Upper lobe of right lung (tissue), 1 donor: ENCODE data around the gene RAMP3. TPM values are rescaled to one million over a fixed set of nuclear protein-coding genes. Genes with fewer than 3 reads are reported as not detected.
A peak's percentile ranks its signal among the peaks of the same experiment; 100 is the strongest.

Source experiments
- ATAC-seq: fragments of 200-7000 bp; cut with Tn5 transposase; one replicate; pipeline ENCODE4 v1.9.1; 2020; ENCODE audit warnings: mild to moderate bottlenecking, moderate library complexity
- DNase-seq: peaks from one replicate; pipeline ENCODE4 v3.0.0-alpha.2; 2020
- H3K27ac ChIP-seq: fragments of 200-600 bp; one replicate; pipeline ENCODE4 v1.8.0; 2022
- H3K27me3 ChIP-seq: fragments of 200-600 bp; one replicate; pipeline ENCODE4 v1.8.0; 2022; ENCODE audit warnings: mild to moderate bottlenecking
- H3K36me3 ChIP-seq: fragments of 200-600 bp; one replicate; pipeline ENCODE4 v1.8.0; 2022
- H3K4me1 ChIP-seq: fragments of 200-600 bp; one replicate; pipeline ENCODE4 v1.8.0; 2022
- H3K4me3 ChIP-seq: fragments of 200-600 bp; one replicate; pipeline ENCODE4 v1.8.0; 2022; ENCODE audit warnings: mild to moderate bottlenecking
- H3K9me3 ChIP-seq: fragments of 200-600 bp; one replicate; pipeline ENCODE4 v1.8.0; 2022
- intact Hi-C: fragments of 100-400 bp; cut with DNase I; formaldehyde crosslinking; loops from one replicate; pipeline ENCODE4 v1.11.0; 2022
- total RNA-seq: library from RNA; stranded (reverse); fragmentation: NEBNext Ultra II Directional; extraction: Animal tissue kit (Norgen Biotek cat#: 25700); gene quantifications from one replicate; pipeline ENCODE4 v1.2.1, GENCODE V29; 2021
- TF ChIP-seq, protein P1 (sequence below): fragments of 200-600 bp; IDR thresholded peaks from one replicate; pipeline ENCODE4 v1.8.0; 2022; ENCODE audit warnings: antibody characterized with exemption
- donor health status: DM: no; HTN: yes; CAD: no; lungs with severe emphysema.

The RAMP3 gene
- total RNA-seq, 1 donor from 2014 or later: 255 TPM

DNA sequence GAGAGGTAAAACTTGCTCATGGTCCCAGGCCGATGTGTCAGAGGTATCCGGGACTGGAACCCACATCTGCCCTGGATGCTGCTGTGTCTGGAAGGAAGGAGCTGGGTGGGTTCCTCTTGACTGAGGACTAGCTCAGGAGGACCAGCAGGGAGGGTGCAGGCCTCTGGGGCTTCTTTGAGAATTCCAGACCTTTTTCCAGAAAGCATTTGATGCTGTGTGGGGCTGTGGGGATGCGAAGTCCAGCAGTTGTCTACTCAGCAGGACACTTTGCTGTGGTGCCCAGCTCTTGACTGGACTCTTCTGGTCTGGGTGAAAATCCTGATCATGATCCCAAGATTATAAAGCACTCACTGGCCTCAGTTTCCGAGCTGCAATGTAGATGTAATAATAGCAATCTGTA lies 1.7 kb downstream of the RAMP3 start:
- ATAC-seq (no peak), DNase-seq (no peak)
- TF ChIP-seq, protein P1, sequence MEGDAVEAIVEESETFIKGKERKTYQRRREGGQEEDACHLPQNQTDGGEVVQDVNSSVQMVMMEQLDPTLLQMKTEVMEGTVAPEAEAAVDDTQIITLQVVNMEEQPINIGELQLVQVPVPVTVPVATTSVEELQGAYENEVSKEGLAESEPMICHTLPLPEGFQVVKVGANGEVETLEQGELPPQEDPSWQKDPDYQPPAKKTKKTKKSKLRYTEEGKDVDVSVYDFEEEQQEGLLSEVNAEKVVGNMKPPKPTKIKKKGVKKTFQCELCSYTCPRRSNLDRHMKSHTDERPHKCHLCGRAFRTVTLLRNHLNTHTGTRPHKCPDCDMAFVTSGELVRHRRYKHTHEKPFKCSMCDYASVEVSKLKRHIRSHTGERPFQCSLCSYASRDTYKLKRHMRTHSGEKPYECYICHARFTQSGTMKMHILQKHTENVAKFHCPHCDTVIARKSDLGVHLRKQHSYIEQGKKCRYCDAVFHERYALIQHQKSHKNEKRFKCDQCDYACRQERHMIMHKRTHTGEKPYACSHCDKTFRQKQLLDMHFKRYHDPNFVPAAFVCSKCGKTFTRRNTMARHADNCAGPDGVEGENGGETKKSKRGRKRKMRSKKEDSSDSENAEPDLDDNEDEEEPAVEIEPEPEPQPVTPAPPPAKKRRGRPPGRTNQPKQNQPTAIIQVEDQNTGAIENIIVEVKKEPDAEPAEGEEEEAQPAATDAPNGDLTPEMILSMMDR: no peak
- Histone ChIP-seq H3K4me1 (no peaks in the 10 kb centered on the region), H3K27ac (peak overlapping the region; percentile 76), H3K36me3 (no peaks in the 10 kb centered on the region), H3K27me3 (no peaks in the 10 kb centered on the region), H3K4me3 (peak overlapping the region; percentile 52), H3K9me3 (no peaks in the 10 kb centered on the region)
- intact Hi-C loops: loop anchor here (5.0 kb wide), 1 partner anchor 98 kb away; no protein-coding TSS in a partner anchor

GRCh38 chr7:45160417-45160881 lies 2.9 kb downstream of the RAMP3 start:
- no peaks in the 10 kb centered on the region for H3K9me3 ChIP-seq
- DNase-seq: no peak
- H3K36me3 ChIP-seq: no peaks in the 10 kb centered on the region
- TF ChIP-seq, protein P1: no peak
- H3K4me3 ChIP-seq: peak overlapping the region; percentile 52
- H3K27me3 ChIP-seq: no peaks in the 10 kb centered on the region
- no peaks in the 10 kb centered on the region for H3K4me1 ChIP-seq
- intact Hi-C loops: no loop called here
- no peak for ATAC-seq
- peak overlapping the region; percentile 4 for H3K27ac ChIP-seq

- ATAC-seq: no peak
- peak overlapping the region; percentile 4 for H3K27ac ChIP-seq
- H3K9me3 ChIP-seq: no peaks in the 10 kb centered on the region
- DNase-seq: no peak
- no peaks in the 10 kb centered on the region for H3K4me1 ChIP-seq
- TF ChIP-seq, protein P1: no peak
- peak overlapping the region; percentile 52 for H3K4me3 ChIP-seq
- intact Hi-C loops: no loop called here
- H3K36me3 ChIP-seq: no peaks in the 10 kb centered on the region
- H3K27me3 ChIP-seq: no peaks in the 10 kb centered on the region
Measured at GRCh38 chr7:45161138-45161537, 3.5 kb downstream of the RAMP3 start.

GRCh38 chr7:45161842-45162241 lies 4.3 kb downstream of the RAMP3 start:
- H3K27ac ChIP-seq: no peak overlapping the region
- H3K4me3 ChIP-seq: no peak overlapping the region
- DNase-seq: no peak
- intact Hi-C loops: no loop called here
- no peaks in the 10 kb centered on the region for H3K9me3 ChIP-seq
- no peaks in the 10 kb centered on the region for H3K27me3 ChIP-seq
- no peaks in the 10 kb centered on the region for H3K36me3 ChIP-seq
- TF ChIP-seq, protein P1: no peak
- H3K4me1 ChIP-seq: no peaks in the 10 kb centered on the region
- ATAC-seq: no peak

- DNase-seq (no peak), ATAC-seq (no peak)
- H3K27me3 ChIP-seq: no peaks in the 10 kb centered on the region
- no peak overlapping the region for H3K4me3 ChIP-seq
- no peaks in the 10 kb centered on the region for H3K9me3 ChIP-seq
- H3K36me3 ChIP-seq: no peaks in the 10 kb centered on the region
- TF ChIP-seq, protein P1: no peak
- H3K4me1 ChIP-seq: no peaks in the 10 kb centered on the region
- H3K27ac ChIP-seq: no peak overlapping the region
- intact Hi-C loops: no loop called here
Measured at GRCh38 chr7:45162311-45162845, 4.8 kb downstream of the RAMP3 start.
